Myometrial cell (primary cell): ENCODE data around the gene CREB1. TPM values are rescaled to one million over a fixed set of nuclear protein-coding genes. Genes with fewer than 3 reads are reported as not detected.

ENCODE experiments used
- total RNA-seq: library from RNA; depleted of rRNA; stranded (reverse); fragments of >200 nt; gene quantifications from 2 replicates; pipeline ENCODE4 v1.2.3, GENCODE V29; 2015

The CREB1 gene
- total RNA-seq: 11.5 and 25.0 TPM in 2 replicates

GRCh38 chr2:207529330-207530159, at the start of gene CREB1:
CREB1 (plus strand) TSS chr2:207529962; CDS start chr2:207555636, 25,674 bp downstream.

DNA sequence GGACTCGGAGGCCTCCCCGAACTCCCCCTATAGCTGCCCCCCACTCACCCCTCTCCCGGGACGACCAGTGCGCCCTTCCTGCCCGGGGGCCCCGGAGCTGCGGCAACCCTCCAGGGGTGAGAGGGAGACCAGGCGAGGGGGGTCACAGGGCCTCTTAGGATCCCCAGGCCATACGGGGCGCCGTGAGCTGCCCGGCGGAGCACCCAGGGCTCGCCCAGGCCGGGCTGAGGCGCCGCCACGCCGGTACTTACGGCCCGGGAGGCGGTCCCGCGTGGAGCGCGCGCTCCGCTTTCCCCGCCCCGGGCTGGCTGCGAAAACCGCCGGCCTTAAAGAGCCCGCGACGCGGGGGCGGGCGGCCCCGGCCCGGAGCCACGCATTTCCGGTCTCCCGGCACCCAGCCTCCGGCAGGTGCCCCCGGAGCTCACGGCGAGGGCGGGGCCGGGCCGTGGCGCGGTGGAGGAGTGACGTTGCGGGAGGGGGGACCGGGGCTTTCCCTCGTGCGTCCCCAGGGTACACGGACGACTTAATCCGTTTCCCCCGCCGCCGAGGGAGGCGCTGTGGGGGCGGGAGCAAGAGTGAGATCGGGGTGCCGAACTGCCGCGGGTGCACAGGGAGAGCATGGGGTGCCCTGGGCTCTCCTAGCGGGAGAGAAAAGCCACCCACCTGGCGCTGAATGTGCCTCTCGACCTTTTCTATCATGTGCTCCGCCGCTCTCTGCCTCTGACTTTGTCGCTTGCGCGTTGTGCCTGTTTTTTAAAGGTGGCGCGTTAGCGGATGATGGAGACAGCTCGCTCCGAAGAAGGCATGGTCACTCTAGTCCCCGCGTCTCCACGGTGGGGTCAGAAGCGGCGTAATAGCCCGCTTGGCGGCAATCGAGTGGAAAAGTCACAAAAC, 95.5 kb downstream of the CREB1 start, which contains the start of gene METTL21A:
Gene METTL21A, minus strand, starts transcription at position 381 of the 894 bp plus-strand sequence. CDS start 1,019 bp downstream, outside the sequence.

Other genes with a start within 250 kb of the CREB1 start
- gene METTL21A, start 95.4 kb downstream of the CREB1 start, total RNA-seq: 8.9 and 19.0 TPM in 2 replicates
- gene CCNYL1, start 181.7 kb downstream of the CREB1 start, total RNA-seq: 6.0 and 11.0 TPM in 2 replicates
- gene FZD5, start 239.9 kb downstream of the CREB1 start, total RNA-seq: 0.18 and 0.58 TPM in 2 replicates